Measurements from ENCODE around the gene PNPLA3.

PNPLA3 gene

DNA sequence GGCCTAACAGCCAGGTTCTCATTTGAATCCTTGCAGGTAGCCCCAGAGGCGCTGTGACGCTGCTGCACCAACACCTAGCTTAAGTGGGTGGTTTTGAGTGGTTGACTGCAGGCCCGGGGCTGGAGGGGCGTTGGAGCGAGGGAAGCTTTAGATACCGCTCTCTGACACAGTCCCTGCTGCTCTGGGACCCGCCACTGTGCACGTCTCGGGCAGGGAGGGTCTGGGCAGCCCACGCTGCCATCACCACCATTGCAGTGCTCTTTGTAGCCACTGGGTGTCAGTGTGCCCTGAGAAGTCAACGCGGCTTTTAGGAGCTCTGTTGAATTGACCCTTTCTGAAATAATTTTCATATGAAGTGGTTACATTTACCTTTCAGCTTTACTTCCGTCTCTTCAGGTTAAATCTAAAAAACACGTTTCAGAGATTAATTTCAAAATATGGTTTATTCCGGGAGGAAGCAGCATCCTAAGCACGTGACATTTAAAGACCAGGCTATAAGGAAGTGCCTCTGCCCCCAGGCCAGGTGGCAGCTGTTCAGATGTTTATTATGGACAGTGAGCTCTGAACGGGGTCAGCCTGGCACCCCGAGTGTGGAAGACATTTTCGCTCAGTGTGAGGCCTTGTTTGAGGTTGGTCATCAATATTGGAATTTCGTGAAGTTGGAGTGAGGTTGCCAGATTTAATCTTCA, 69.6 kb downstream of the PNPLA3 start:
- no peak overlapping the region for H3K4me3 ChIP-seq (ENCODE audit: low read depth, low read length)
- TF ChIP-seq, protein P1, sequence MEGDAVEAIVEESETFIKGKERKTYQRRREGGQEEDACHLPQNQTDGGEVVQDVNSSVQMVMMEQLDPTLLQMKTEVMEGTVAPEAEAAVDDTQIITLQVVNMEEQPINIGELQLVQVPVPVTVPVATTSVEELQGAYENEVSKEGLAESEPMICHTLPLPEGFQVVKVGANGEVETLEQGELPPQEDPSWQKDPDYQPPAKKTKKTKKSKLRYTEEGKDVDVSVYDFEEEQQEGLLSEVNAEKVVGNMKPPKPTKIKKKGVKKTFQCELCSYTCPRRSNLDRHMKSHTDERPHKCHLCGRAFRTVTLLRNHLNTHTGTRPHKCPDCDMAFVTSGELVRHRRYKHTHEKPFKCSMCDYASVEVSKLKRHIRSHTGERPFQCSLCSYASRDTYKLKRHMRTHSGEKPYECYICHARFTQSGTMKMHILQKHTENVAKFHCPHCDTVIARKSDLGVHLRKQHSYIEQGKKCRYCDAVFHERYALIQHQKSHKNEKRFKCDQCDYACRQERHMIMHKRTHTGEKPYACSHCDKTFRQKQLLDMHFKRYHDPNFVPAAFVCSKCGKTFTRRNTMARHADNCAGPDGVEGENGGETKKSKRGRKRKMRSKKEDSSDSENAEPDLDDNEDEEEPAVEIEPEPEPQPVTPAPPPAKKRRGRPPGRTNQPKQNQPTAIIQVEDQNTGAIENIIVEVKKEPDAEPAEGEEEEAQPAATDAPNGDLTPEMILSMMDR (IDR thresholded peaks at IDR 0.05; ENCODE audit: borderline replicate concordance, insufficient read depth, low read depth, low read length), result peak; percentile 93

DNA sequence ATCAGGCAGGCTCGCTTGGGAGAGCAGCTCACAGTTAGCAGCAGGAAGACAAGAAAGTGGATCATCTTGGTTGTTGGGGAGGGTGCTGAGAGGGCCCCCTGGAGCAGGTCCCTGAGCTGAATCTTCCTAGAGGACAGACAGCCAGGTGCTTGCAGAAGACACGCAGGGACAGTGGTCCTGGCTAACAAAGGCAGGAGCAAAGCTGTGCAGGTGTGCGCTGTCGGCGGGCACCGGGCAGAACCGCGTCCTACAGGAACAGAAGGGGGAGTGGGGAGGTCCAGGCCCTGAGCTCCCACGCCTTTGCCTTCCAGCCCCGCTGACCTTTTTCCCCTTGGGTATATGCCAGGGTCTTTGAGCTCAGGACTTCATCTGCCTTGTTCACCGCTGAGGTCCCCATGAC, 70.4 kb downstream of the PNPLA3 start:
- TF ChIP-seq, protein P1 (IDR thresholded peaks at IDR 0.05; ENCODE audit: borderline replicate concordance, insufficient read depth, low read depth, low read length), result no peak
- no peak overlapping the region for H3K4me3 ChIP-seq (ENCODE audit: low read depth, low read length)

DNA sequence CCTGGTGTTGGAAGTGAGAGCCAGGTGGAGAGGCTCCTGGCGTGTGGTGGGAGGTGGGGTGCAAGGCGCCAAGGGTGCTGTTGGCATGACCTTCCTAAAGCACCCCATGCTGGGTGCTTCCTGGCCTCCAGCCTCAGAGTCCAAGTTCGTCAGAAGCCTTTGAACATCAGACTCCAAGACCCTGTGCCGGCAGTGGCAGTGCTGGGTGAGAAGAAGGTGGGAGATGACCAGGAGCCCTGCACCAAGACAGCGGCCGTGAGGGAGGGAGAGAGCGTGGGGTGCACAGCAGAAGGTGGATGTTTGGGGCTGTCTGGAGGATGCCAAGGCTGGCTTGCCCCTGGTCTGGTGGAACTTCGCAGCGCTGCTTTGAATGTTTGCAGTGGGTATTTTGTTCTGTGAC, 70.8 kb downstream of the PNPLA3 start:
- TF ChIP-seq, protein P1 (IDR thresholded peaks at IDR 0.05; ENCODE audit: borderline replicate concordance, insufficient read depth, low read depth, low read length), result no peak
- H3K4me3 ChIP-seq (ENCODE audit: low read depth, low read length), result no peak overlapping the region

DNA sequence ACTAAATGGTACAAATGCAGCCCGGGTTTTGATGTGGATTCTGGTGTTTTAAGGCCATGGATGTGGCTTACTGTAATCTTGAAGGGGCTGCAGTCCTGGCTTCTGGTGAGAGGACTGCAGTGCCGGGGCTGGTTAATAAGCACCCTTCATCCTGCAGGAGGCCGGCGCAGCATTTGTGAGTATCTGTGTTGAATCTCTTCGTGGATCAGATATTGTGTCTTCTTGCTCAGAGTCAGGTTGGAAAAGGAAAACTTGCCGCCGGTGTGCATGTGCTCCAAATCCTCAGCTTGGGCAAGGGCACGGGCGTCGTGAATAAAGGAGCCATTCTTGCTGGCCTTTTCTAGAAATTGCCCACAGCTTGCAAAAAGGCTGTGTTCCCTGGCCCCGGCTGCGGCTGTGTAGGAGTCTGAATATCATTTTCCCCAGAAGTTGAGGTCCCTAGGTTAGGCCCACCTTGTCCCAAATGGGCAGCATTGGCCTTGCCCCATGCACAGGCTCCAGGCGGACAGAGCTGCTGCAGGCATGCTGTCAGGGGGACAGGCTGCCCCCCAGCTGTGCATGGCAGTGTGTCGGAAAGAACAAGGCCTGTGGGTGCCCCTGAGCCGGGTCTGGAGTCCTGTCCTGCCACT, 71.6 kb downstream of the PNPLA3 start:
- TF ChIP-seq, protein P1 (IDR thresholded peaks at IDR 0.05; ENCODE audit: borderline replicate concordance, insufficient read depth, low read depth, low read length), result no peak
- no peak overlapping the region for H3K4me3 ChIP-seq (ENCODE audit: low read depth, low read length)

DNA sequence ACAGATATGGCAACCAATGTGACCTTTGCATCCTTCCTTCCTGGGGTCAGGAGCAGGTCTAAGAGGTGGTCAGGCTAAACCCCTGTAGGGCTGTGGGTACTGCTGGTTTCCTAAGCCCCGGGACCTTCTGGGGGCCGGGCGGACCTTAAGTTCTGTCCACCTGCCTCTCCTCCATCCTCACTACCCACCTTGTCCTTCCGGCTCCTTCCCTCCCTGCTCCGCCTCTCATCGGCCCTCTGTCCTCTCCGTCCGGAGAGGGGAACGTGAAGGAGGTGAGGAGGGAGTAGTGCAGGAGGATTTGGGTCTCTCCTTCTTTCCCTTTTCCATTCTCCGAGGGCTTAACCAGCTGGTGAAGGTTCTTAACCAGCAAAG, 72.2 kb downstream of the PNPLA3 start:
- TF ChIP-seq, protein P1 (IDR thresholded peaks at IDR 0.05; ENCODE audit: borderline replicate concordance, insufficient read depth, low read depth, low read length), result no peak
- peak overlapping the region; percentile 49 for H3K4me3 ChIP-seq (ENCODE audit: low read depth, low read length)

DNA sequence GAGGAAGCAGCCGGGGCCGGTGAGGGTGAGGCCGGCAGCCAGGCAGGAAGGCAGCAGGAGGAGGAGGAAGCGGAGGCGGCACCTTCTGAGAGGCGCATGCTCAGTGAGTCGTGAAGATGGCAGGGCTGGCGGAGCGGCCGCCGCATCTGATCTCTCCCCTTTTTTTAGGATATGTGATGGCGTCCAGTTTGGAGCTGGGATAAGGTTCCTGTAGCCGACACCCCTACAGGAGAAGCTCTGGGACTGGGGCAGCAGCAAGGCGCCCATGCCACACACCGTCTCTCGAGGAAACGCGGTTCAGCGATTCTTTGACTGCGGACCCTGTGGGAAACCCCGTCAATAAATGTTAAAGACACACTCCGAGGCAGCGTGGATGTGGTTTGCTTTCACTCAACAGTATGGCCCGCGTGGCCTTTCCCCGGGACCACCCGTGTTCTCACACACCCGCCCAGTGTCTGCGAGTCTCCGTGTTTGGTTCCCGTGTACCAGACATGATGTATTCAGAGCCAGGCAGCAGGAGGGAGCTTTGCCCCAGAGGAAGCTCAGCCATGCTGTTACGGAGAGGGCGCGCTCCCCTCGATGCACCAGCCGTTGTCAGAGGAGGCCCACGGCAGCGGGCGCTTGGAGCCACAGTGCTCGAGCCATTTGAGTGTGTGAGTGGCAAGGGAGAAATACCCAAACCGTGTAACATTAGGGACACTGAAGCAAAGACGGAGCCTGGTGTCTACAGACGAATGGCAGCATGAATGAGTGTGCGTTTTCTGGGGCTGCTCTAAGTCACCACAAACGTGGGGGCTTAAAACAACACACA, 72.8 kb downstream of the PNPLA3 start:
- H3K4me3 ChIP-seq (ENCODE audit: low read depth, low read length), result peak overlapping the region; percentile 49
- TF ChIP-seq, protein P1 (IDR thresholded peaks at IDR 0.05; ENCODE audit: borderline replicate concordance, insufficient read depth, low read depth, low read length), result no peak
